Osteoblast (primary cell): ENCODE measurements around the gene BEST4. TPM values are rescaled to one million over a fixed set of nuclear protein-coding genes. Genes with fewer than 3 reads are reported as not detected.
A peak's percentile ranks its signal among the peaks of the same experiment; 100 is the strongest.

Experiments used
- DNase-seq: peaks from one replicate; pipeline ENCODE4 v3.0.0; 2011; ENCODE audit warnings: low spot score, mixed read lengths; ENCODE audit not compliant: insufficient read length; ENCODE audit errors: missing footprints
- H2AFZ ChIP-seq: 2 replicates; pipeline ENCODE4 v1.6.0; 2011; ENCODE audit warnings: mild to moderate bottlenecking, low read length
- H3K27ac ChIP-seq: 2 replicates; pipeline ENCODE4 v1.5.1; 2011; ENCODE audit warnings: mild to moderate bottlenecking, low read depth, low read length, moderate library complexity
- H3K27me3 ChIP-seq: 2 replicates; pipeline ENCODE4 v1.6.0; 2012; ENCODE audit warnings: mild to moderate bottlenecking, control low read depth, inconsistent platforms, low read length, moderate library complexity; ENCODE audit not compliant: insufficient read depth
- H3K36me3 ChIP-seq: 2 replicates; pipeline ENCODE4 v1.5.1; 2011; ENCODE audit warnings: mild to moderate bottlenecking, low read length, control low read depth, moderate library complexity; ENCODE audit not compliant: insufficient read depth
- H3K4me1 ChIP-seq: 2 replicates; pipeline ENCODE4 v1.5.1; 2011; ENCODE audit warnings: mild to moderate bottlenecking, low read length, control low read depth, moderate library complexity; ENCODE audit not compliant: insufficient read depth
- H3K4me2 ChIP-seq: 2 replicates; pipeline ENCODE4 v1.6.0; 2011; ENCODE audit warnings: mild to moderate bottlenecking, low read length; ENCODE audit not compliant: insufficient read depth
- H3K4me3 ChIP-seq: fragments of 200-600 bp; sonication (generic); 3 replicates; pipeline ENCODE4 v1.5.1; 2012; ENCODE audit warnings: mild to moderate bottlenecking, low read length, inconsistent platforms; ENCODE audit not compliant: insufficient read depth
- H3K79me2 ChIP-seq: 2 replicates; pipeline ENCODE4 v1.6.0; 2012; ENCODE audit warnings: mild to moderate bottlenecking, low read length, control low read depth, inconsistent platforms; ENCODE audit not compliant: insufficient read depth
- H3K9me3 ChIP-seq: 2 replicates; pipeline ENCODE4 v1.5.1; 2011; ENCODE audit warnings: low read depth, low read length, control low read depth
- H4K20me1 ChIP-seq: 2 replicates; pipeline ENCODE4 v1.6.0; 2012; ENCODE audit warnings: mild to moderate bottlenecking, low read length, control low read depth; ENCODE audit not compliant: insufficient read depth
- CTCF ChIP-seq: IDR thresholded peaks from 2 replicates; pipeline ENCODE4 v1.5.1; 2011; ENCODE audit warnings: mild to moderate bottlenecking, low read depth, low read length, moderate library complexity; ENCODE audit errors: extremely low read depth
- total RNA-seq: library from RNA; depleted of rRNA; stranded (reverse); fragments of >200 nt; gene quantifications from 2 replicates; pipeline ENCODE4 v1.2.3, GENCODE V29; 2012

BEST4 gene
- total RNA-seq, 1 donor, result not detected

GRCh38 chr1:44792736-44793502 is 4.9 kb upstream of the BEST4 start:
- Histone ChIP-seq H3K9me3 (no peaks in the 10 kb centered on the region), H2AFZ (no peak overlapping the region), H3K4me2 (no peak overlapping the region), H3K36me3 (no peaks in the 10 kb centered on the region), H3K27ac (no peak overlapping the region), H3K4me3 (no peak overlapping the region), H3K4me1 (peaks cover 5% of the 10 kb centered on the region), H3K27me3 (no peaks in the 10 kb centered on the region), H3K79me2 (no peaks in the 10 kb centered on the region), H4K20me1 (no peaks in the 10 kb centered on the region)
- DNase-seq, result peak; percentile 46
- no peak for TF ChIP-seq CTCF

DNA sequence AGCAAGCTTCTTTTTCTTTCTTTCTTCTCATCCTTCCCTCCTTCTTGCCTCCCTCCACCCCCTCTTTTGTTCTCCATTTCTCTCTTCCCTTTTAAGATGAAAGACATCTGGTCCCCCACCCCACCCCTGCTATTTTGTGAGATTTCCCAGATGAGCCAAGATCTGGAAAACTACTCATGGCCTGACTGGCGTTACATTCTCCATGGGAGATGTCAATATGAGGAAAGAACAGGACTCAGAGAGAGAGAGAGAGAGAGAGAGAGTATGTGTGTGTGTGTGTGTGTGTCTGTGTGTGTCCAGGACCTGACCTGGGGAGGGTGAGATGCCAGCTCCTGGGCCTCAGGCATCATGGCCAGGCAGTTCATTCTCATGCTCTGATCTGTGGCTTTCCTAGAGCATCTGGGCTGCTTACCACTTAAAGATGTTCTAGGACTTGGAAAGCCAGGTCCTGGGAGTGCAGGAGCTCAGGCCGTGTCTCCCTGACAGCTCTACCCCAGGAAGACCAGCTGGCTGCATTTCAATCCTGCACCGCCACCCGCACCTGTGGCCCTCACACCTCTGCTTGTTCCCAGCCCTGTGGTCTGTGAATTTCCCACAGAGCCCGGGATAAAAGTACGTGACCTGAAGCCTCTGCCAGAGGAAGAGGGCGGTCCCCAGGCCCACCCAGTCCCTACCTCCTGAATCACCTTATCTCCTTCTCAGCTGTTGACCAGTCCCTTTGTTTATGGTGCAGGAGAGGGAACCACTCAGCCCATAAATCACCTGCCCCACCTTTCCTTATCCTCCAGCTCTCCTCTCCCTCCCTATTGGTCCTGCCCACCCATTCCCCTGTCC is 3.2 kb upstream of the BEST4 start:
- Histone ChIP-seq H3K27ac (no peak overlapping the region), H2AFZ (no peak overlapping the region), H3K4me1 (peaks cover 7% of the 10 kb centered on the region), H3K27me3 (no peaks in the 10 kb centered on the region), H3K4me2 (no peak overlapping the region), H4K20me1 (no peaks in the 10 kb centered on the region), H3K36me3 (no peaks in the 10 kb centered on the region), H3K9me3 (no peaks in the 10 kb centered on the region), H3K4me3 (no peak overlapping the region), H3K79me2 (no peaks in the 10 kb centered on the region)
- DNase-seq, result no peak
- no peak for TF ChIP-seq CTCF

DNA sequence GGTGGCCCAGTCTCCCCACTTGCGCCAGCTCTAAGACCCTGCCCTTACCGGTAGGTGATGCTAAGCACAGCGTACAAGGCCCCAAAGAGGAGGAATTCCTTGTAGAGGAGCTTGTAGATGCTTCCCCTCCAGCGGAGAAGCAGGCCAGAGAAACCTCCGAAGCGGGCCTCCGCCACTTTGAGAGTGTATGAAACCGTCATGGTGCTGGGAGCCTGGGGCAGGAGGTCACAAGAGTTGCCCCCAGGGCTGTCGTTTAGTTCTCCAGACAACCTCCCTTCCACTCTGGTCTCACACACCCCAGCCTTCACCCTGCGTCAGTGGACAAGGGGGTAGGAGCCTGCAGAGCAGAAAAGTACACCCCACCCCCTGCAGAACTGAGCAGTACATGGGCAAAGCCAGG is 464 bp downstream of the BEST4 start:
- Histone ChIP-seq H3K79me2 (no peaks in the 10 kb centered on the region), H3K36me3 (no peaks in the 10 kb centered on the region), H3K9me3 (no peaks in the 10 kb centered on the region), H3K27ac (no peak overlapping the region), H2AFZ (no peak overlapping the region), H3K4me1 (peaks cover 18% of the 10 kb centered on the region), H3K27me3 (no peaks in the 10 kb centered on the region), H3K4me3 (no peak overlapping the region), H4K20me1 (no peaks in the 10 kb centered on the region), H3K4me2 (no peak overlapping the region)
- DNase-seq, result no peak
- TF ChIP-seq CTCF, result no peak

DNA sequence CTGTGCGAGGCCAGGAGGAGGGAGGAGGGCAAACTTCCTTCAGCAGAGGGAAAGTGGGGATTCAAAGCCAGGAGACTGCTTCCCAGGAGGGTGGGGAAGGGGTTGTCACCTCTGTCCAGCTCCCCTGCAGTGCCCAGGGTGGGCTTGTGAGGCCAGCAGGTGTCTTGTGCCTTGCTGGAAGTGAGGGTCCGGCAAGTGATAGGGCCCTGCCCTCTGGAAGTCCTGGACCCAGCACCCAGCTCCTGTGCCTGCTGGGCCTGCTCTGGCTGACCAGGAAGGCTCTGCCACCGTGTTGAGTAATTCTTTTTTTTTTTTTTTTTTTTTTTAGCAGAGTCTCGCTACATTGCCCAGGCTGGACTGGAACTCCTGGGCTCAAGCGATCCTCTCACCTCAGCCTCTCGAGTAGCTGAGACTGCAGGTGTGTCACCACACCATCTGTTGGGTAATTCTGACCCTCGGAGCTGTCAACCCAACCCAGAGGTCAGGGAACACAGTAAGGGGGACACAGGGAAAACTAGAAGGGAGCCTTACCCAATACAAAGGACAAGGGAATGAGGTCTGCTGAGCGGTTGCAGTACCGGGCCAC is 1.0 kb downstream of the BEST4 start:
- Histone ChIP-seq H2AFZ (peak overlapping the region; percentile 80), H3K4me1 (peaks cover 18% of the 10 kb centered on the region), H3K27me3 (no peaks in the 10 kb centered on the region), H3K79me2 (no peaks in the 10 kb centered on the region), H3K36me3 (no peaks in the 10 kb centered on the region), H3K9me3 (no peaks in the 10 kb centered on the region), H3K4me2 (no peak overlapping the region), H4K20me1 (no peaks in the 10 kb centered on the region), H3K27ac (no peak overlapping the region), H3K4me3 (no peak overlapping the region)
- TF ChIP-seq CTCF, result no peak
- peak; percentile 45 for DNase-seq
